CD14-positive monocyte (primary cell): ENCODE measurements around the gene RAB32. TPM values are rescaled to one million over a fixed set of nuclear protein-coding genes. Genes with fewer than 3 reads are reported as not detected.
A peak's percentile ranks its signal among the peaks of the same experiment; 100 is the strongest.
"Not testable (repeated sequence)": the region's sequence is repeated elsewhere in the genome, so short reads cannot be mapped to it uniquely, and the experiment has no call there.

Experiments
- DNase-seq, 3 donors: peaks; one replicate each; pipeline ENCODE4 v3.0.0-alpha.2; 2011 to 2022
- H2AFZ ChIP-seq: 2 replicates; pipeline ENCODE4 v1.6.0; 2012; ENCODE audit warnings: mild to moderate bottlenecking, low read depth, low read length, inconsistent platforms; ENCODE audit not compliant: insufficient read depth, poor library complexity, severe bottlenecking
- H3K27ac ChIP-seq, 2 donors: 1 replicate in 1 of 2; 2 replicates in 1 of 2; pipeline ENCODE4 v1.5.1; 2012 to 2013; ENCODE audit warnings: low read length in 2 of 2, control low read depth in 1 of 2, inconsistent platforms in 1 of 2, low read depth in 1 of 2, mild to moderate bottlenecking in 1 of 2
- H3K27me3 ChIP-seq, 2 donors: one replicate each; pipeline versions ENCODE4 v1.6.0 to v1.6.1; 2011 to 2013; ENCODE audit warnings: low read length in 2 of 2; ENCODE audit not compliant: control insufficient read depth in 2 of 2, insufficient read depth in 2 of 2
- H3K36me3 ChIP-seq, 2 donors: replicated peaks in 1 of 2; 1 replicate in 1 of 2; 2 replicates in 1 of 2; pipeline versions ENCODE4 v1.5.1 to v1.6.1; 2012 to 2013; ENCODE audit warnings: low read length in 2 of 2, control low read depth in 1 of 2, inconsistent platforms in 1 of 2, mild to moderate bottlenecking in 1 of 2; ENCODE audit not compliant: insufficient read depth in 2 of 2, control insufficient read depth in 1 of 2
- H3K4me1 ChIP-seq, 2 donors: 1 replicate in 1 of 2; 2 replicates in 1 of 2; pipeline versions ENCODE4 v1.5.1 to v1.6.1; 2012 to 2013; ENCODE audit warnings: low read length in 2 of 2, control low read depth in 1 of 2, inconsistent platforms in 1 of 2, mild to moderate bottlenecking in 1 of 2, moderate library complexity in 1 of 2; ENCODE audit not compliant: insufficient read depth in 2 of 2, control insufficient read depth in 1 of 2
- H3K4me2 ChIP-seq: replicated peaks from 2 replicates; pipeline ENCODE3; 2012; ENCODE audit warnings: low read length, moderate library complexity, mild to moderate bottlenecking; ENCODE audit not compliant: poor library complexity, severe bottlenecking; ENCODE audit errors: extremely low read depth
- H3K4me3 ChIP-seq, 3 experiments: fragments of 200-600 bp in 1 of 3; sonication (generic) in 1 of 3; replicated peaks in 1 of 3; 1 replicate in 2 of 3; 2 replicates in 1 of 3; pipeline ENCODE4 v1.5.1; 2011 to 2013; ENCODE audit warnings: low read length in 3 of 3, mild to moderate bottlenecking in 3 of 3, control low read depth in 2 of 3, low read depth in 2 of 3, inconsistent platforms in 1 of 3, moderate library complexity in 1 of 3
- H3K79me2 ChIP-seq: 2 replicates; pipeline ENCODE4 v1.6.0; 2012; ENCODE audit warnings: mild to moderate bottlenecking, control low read depth, inconsistent platforms, low read length, moderate library complexity; ENCODE audit not compliant: insufficient read depth
- H3K9ac ChIP-seq: 2 replicates; pipeline ENCODE4 v1.6.0; 2017; ENCODE audit warnings: low read length, mild to moderate bottlenecking; ENCODE audit not compliant: insufficient read depth, poor library complexity, severe bottlenecking
- H3K9me3 ChIP-seq, 2 donors: replicated peaks in 1 of 2; 1 replicate in 1 of 2; 2 replicates in 1 of 2; pipeline versions ENCODE4 v1.5.1 to v1.6.1; 2012 to 2013; ENCODE audit warnings: low read length in 2 of 2, control low read depth in 1 of 2; ENCODE audit not compliant: control insufficient read depth in 1 of 2, insufficient read depth in 1 of 2
- H4K20me1 ChIP-seq: 2 replicates; pipeline ENCODE4 v1.6.0; 2012; ENCODE audit warnings: mild to moderate bottlenecking, low read length, control low read depth, moderate library complexity; ENCODE audit not compliant: insufficient read depth
- H3K27ac Mint-ChIP-seq, 7 donors: one replicate each; pipeline ENCODE4 v1.8.0; 2020; ENCODE audit warnings: mild to moderate bottlenecking in 7 of 7, mixed read lengths in 7 of 7, moderate library complexity in 6 of 7, inconsistent platforms in 2 of 7
- H3K27me3 Mint-ChIP-seq, 3 donors: one replicate each; pipeline ENCODE4 v1.8.0; 2021 to 2022; ENCODE audit warnings: low read depth in 3 of 3, mild to moderate bottlenecking in 3 of 3, mixed read lengths in 3 of 3, moderate library complexity in 3 of 3, inconsistent platforms in 1 of 3
- H3K36me3 Mint-ChIP-seq, 2 donors: one replicate each; pipeline ENCODE4 v1.8.0; 2020; ENCODE audit warnings: mixed read lengths in 2 of 2, inconsistent platforms in 1 of 2, mild to moderate bottlenecking in 1 of 2
- H3K4me1 Mint-ChIP-seq: one replicate; pipeline ENCODE4 v1.8.0; 2020; ENCODE audit warnings: mild to moderate bottlenecking, mixed read lengths
- H3K4me3 Mint-ChIP-seq, 2 donors: one replicate each; pipeline ENCODE4 v1.8.0; 2020; ENCODE audit warnings: mild to moderate bottlenecking in 2 of 2, mixed read lengths in 2 of 2, moderate library complexity in 1 of 2
- H3K9me3 Mint-ChIP-seq, 7 donors: one replicate each; pipeline ENCODE4 v1.8.0; 2020 to 2022; ENCODE audit warnings: mixed read lengths in 7 of 7, mild to moderate bottlenecking in 6 of 7, moderate library complexity in 6 of 7, inconsistent platforms in 2 of 7
- CTCF ChIP-seq: fragments of 200-600 bp; IDR thresholded peaks from one replicate; pipeline ENCODE4 v1.8.0; 2022; ENCODE audit warnings: antibody characterized with exemption, mild to moderate bottlenecking
- WGBS: methylation state at CpG from one replicate; pipeline ENCODE4 v1.1.5; 2013; ENCODE audit warnings: missing lambda C conversion rate; ENCODE audit not compliant: insufficient coverage; 5-methylcytosine and 5-hydroxymethylcytosine counted together
- intact Hi-C, 2 donors: fragments of 100-400 bp; cut with micrococcal nuclease; formaldehyde crosslinking; loops; one replicate each; pipeline versions ENCODE4 v1.15.0 to v1.15.1; 2023
- polyA plus RNA-seq, 3 donors: library from polyadenylated mRNA; depleted of rRNA in 1 of 3; unstranded in 2 of 3; stranded (reverse) in 1 of 3; fragments of 300-500 nt in 2 of 3; fragments of >200 nt in 1 of 3; fragmentation: Illumina TruSeq in 2 of 3; gene quantifications; 1 replicate in 2 of 3; 2 replicates in 1 of 3; pipeline ENCODE4 v1.2.3, GENCODE V29; 2012 to 2021

The RAB32 gene
- polyA plus RNA-seq, 3 donors: 82.6 to 588 (median 429) TPM

DNA sequence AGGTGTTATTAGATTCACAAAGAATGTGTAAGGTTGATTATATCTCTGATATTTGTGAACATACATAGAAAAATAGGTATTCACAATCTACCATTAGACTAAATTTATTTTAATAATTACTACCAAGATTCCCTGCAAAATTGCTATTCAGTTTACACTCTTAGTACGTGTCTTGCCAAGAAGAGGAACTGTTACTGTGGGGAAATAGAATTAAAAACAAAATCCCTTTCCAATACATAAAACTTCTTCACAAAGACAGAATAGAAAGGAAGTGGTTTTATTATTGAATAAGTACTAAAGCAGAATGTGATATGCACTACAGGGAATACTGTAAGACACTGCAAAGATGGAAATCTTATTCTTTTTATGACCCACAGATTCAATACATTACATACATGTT is 17.0 kb downstream of the RAB32 start:
- H3K4me2 ChIP-seq: no peak overlapping the region
- no CpG with 5 or more reads among the region's 1 CpG for WGBS
- no peaks in the 10 kb centered on the region for H3K9me3 ChIP-seq
- H3K4me1 ChIP-seq: peaks cover 7 to 15% of the 10 kb centered on the region in 2 donors
- Mint-ChIP-seq H3K36me3 (peaks cover 6 to 20% of the 10 kb centered on the region in 2 donors), H3K9me3 (peaks cover 0 to 4% (median 0%) of the 10 kb centered on the region in 7 donors), H3K4me3 (no peak overlapping the region), H3K4me1 (peaks cover 15% of the 10 kb centered on the region), H3K27me3 (no peaks in the 10 kb centered on the region), H3K27ac (no peak overlapping the region)
- H2AFZ ChIP-seq: no peak overlapping the region
- H3K36me3 ChIP-seq: peaks cover 1 to 7% of the 10 kb centered on the region in 2 donors
- peaks cover 1% of the 10 kb centered on the region for H4K20me1 ChIP-seq
- no peak overlapping the region for H3K4me3 ChIP-seq
- peak overlapping the region in 1 of 2 donors; percentile 13 for H3K27ac ChIP-seq
- intact Hi-C loops: no loop called here
- TF ChIP-seq CTCF: no peak
- no peaks in the 10 kb centered on the region for H3K27me3 ChIP-seq
- H3K9ac ChIP-seq: no peak overlapping the region
- DNase-seq: no peak
- peaks cover 13% of the 10 kb centered on the region for H3K79me2 ChIP-seq

- H3K27me3 Mint-ChIP-seq, H3K4me2 ChIP-seq, H3K27ac ChIP-seq, H3K36me3 Mint-ChIP-seq, H3K9me3 ChIP-seq, DNase-seq, intact Hi-C loops, H3K36me3 ChIP-seq, H2AFZ ChIP-seq, H3K4me3 Mint-ChIP-seq, H3K9ac ChIP-seq, H3K27me3 ChIP-seq, H4K20me1 ChIP-seq, H3K79me2 ChIP-seq, H3K4me3 ChIP-seq: not testable (repeated sequence)
- Mint-ChIP-seq H3K4me1 (peaks cover 18% of the 10 kb centered on the region), H3K9me3 (peaks cover 0 to 10% (median 3%) of the 10 kb centered on the region in 7 donors), H3K27ac (peak overlapping the region in 2 of 7 donors; percentile 13 to 77)
- peaks cover 13 to 16% of the 10 kb centered on the region in 2 donors for H3K4me1 ChIP-seq
- WGBS: 83% methylated on average over 1 of the region's 2 CpGs
Observed at GRCh38 chr6:146566661-146567060, 23.0 kb downstream of the RAB32 start.

DNA sequence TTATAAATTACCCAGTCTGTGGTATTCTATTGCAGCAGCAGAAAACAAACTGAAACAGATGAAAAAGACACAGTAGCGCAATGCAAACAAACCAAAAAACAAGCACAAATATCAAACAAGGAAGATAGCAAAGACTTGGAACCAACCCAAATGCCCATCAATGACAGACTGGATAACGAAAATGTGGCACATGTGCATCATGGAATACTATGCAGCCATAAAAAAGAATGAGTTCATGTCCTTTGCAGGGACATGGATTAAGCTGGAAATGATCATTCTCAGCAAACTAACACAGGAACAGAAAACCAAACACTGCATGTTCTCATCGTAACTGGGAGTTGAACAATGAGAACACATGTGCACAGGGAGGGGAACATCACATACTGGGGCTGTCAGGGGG is 25.0 kb downstream of the RAB32 start:
- H3K27me3 Mint-ChIP-seq, H3K4me2 ChIP-seq, H3K36me3 ChIP-seq, intact Hi-C loops, H3K4me3 Mint-ChIP-seq, H4K20me1 ChIP-seq, H3K27me3 ChIP-seq, H3K9me3 ChIP-seq, H3K79me2 ChIP-seq, H3K9ac ChIP-seq, H3K36me3 Mint-ChIP-seq, H3K4me3 ChIP-seq, DNase-seq, H2AFZ ChIP-seq: not testable (repeated sequence)
- Mint-ChIP-seq H3K4me1 (peaks cover 25% of the 10 kb centered on the region), H3K9me3 (peaks cover 0 to 10% (median 3%) of the 10 kb centered on the region in 7 donors), H3K27ac (peak overlapping the region; percentile 77 to 92 (median 85))
- peaks cover 16 to 21% of the 10 kb centered on the region in 2 donors for H3K4me1 ChIP-seq
- 100% methylated on average over 1 of the region's 3 CpGs for WGBS
- peak overlapping the region in 1 of 2 donors; percentile 61 for H3K27ac ChIP-seq
